ENCODE measurements around the gene TASP1. TPM values are rescaled to one million over a fixed set of nuclear protein-coding genes. Genes with fewer than 3 reads are reported as not detected.

Gene TASP1
- total RNA-seq, 1 donor from 2014 or later = 14.3 TPM

GRCh38 chr20:13530146-13530545, 108.6 kb downstream of the TASP1 start:
- H3K27me3 ChIP-seq (ENCODE audit: low read depth) = no peaks in the 10 kb centered on the region
- peaks cover 3% of the 10 kb centered on the region for H3K4me1 ChIP-seq
- no peaks in the 10 kb centered on the region for H3K36me3 ChIP-seq
- intact Hi-C loops (cut with DNase I) = no loop called here
- no peak overlapping the region for H3K27ac ChIP-seq
- H3K4me3 ChIP-seq = no peak overlapping the region
- no peak for TF ChIP-seq CTCF (IDR thresholded peaks at IDR 0.05)
- ATAC-seq = no peak
- no peaks in the 10 kb centered on the region for H3K9me3 ChIP-seq
- no peak for DNase-seq

DNA sequence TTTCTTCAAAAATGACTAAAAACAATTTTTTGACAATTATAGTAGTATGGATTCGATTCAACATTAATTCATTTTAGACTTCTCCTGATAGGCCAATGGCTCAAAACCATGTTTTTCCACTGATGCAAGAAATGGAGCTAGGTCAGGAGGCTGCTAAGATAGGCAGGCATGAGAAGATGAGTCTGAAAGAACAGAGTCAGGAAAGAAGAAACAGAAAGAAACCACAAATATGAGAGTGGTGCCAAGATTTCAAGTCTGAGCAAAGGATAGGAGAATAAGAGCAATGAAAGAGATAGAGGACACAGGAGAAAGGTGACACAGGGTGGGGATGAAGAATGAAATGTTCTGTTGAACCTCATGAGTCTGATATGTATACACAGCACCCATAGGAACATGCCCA, 112.2 kb downstream of the TASP1 start:
- intact Hi-C loops (cut with DNase I) = no loop called here

GRCh38 chr20:13525225-13525940, 113.3 kb downstream of the TASP1 start:
- Histone ChIP-seq H3K4me1 (peaks cover 5% of the 10 kb centered on the region), H3K9me3 (no peaks in the 10 kb centered on the region), H3K27me3 (ENCODE audit: low read depth) (no peaks in the 10 kb centered on the region), H3K36me3 (peaks cover 6% of the 10 kb centered on the region), H3K27ac (no peak overlapping the region), H3K4me3 (no peak overlapping the region)
- ATAC-seq = no peak
- no peak for TF ChIP-seq CTCF (IDR thresholded peaks at IDR 0.05)
- DNase-seq = no peak
- intact Hi-C loops (cut with DNase I) = no loop called here

More for the DNA sequence above, 112.2 kb downstream of the TASP1 start:
- ATAC-seq = no peak
- DNase-seq = no peak
- no peaks in the 10 kb centered on the region for H3K27me3 ChIP-seq (ENCODE audit: low read depth)
- peaks cover 5% of the 10 kb centered on the region for H3K4me1 ChIP-seq
- TF ChIP-seq CTCF (IDR thresholded peaks at IDR 0.05) = no peak
- peaks cover 6% of the 10 kb centered on the region for H3K36me3 ChIP-seq
- H3K4me3 ChIP-seq = no peak overlapping the region
- no peaks in the 10 kb centered on the region for H3K9me3 ChIP-seq
- no peak overlapping the region for H3K27ac ChIP-seq

DNA sequence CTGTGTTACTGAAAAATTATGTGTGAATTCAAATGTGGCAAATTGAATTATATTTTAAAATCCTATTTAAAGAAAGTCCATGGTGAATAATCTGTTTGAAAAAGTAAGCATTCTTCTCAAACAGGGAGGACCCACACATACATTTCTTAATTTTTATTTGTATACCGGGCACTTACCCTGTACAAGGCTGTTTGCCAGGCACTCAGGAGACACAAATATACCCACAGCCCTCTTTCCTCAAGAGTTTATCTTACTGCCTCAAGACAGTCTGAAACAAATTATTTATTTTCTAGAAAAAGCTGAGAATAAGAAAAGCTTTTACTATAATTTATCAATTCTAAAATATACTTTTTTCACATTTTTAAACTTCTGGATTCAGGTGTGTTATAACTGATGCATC, 114.4 kb downstream of the TASP1 start:
- no peak for TF ChIP-seq CTCF (IDR thresholded peaks at IDR 0.05)
- intact Hi-C loops (cut with DNase I) = no loop called here
- H3K4me1 ChIP-seq = peaks cover 5% of the 10 kb centered on the region
- no peaks in the 10 kb centered on the region for H3K9me3 ChIP-seq
- H3K4me3 ChIP-seq = no peak overlapping the region
- DNase-seq = no peak
- ATAC-seq = peak in 1 of 2 donors; percentile 64
- no peak overlapping the region for H3K27ac ChIP-seq
- no peaks in the 10 kb centered on the region for H3K27me3 ChIP-seq (ENCODE audit: low read depth)
- peaks cover 6% of the 10 kb centered on the region for H3K36me3 ChIP-seq

- no peak for DNase-seq
- no peak for TF ChIP-seq CTCF (IDR thresholded peaks at IDR 0.05)
- Histone ChIP-seq H3K27ac (no peak overlapping the region), H3K4me3 (no peak overlapping the region), H3K36me3 (peaks cover 5% of the 10 kb centered on the region), H3K4me1 (peaks cover 8% of the 10 kb centered on the region), H3K9me3 (no peaks in the 10 kb centered on the region), H3K27me3 (ENCODE audit: low read depth) (no peaks in the 10 kb centered on the region)
- intact Hi-C loops (cut with DNase I) = no loop called here
- ATAC-seq = no peak
Observed at GRCh38 chr20:13517831-13518230, 120.9 kb downstream of the TASP1 start.

All from lower lobe of right lung (tissue), 2 donors.